ENCODE results near the gene F11. TPM values are rescaled to one million over a fixed set of nuclear protein-coding genes. Genes with fewer than 3 reads are reported as not detected.

The F11 gene
- total RNA-seq, 2 donors from 2014 or later, result not detected

GRCh38 chr4:186249785-186250754 is 15.9 kb upstream of the F11 start:
- peak overlapping the region; percentile 86 for H3K27ac ChIP-seq (ENCODE audit: low read depth, low read length)
- H3K9me3 Mint-ChIP-seq, result peaks cover 2% of the 10 kb centered on the region
- H3K36me3 ChIP-seq (ENCODE audit: control insufficient read depth, insufficient read depth, low read length), result no peaks in the 10 kb centered on the region
- 0 to 37% methylated on average over 1 to 8 of the region's 8 CpGs for WGBS, 2 experiments (ENCODE audit: insufficient coverage in 1 of 2, insufficient read length in 1 of 2)
- no peak overlapping the region for H3K4me3 Mint-ChIP-seq
- H3K27me3 ChIP-seq (ENCODE audit: control insufficient read depth, insufficient read depth, low read length, poor library complexity, severe bottlenecking), result no peaks in the 10 kb centered on the region
- DNase-seq, result no peak
- no peak overlapping the region for H3K9ac ChIP-seq (ENCODE audit: extremely low read depth, low read length, poor library complexity, severe bottlenecking)
- no peak for TF ChIP-seq CTCF (conservative IDR thresholded peaks at IDR 0.05)
- H3K27me3 Mint-ChIP-seq (ENCODE audit: insufficient read depth), result peaks cover 4% of the 10 kb centered on the region
- peaks cover 51% of the 10 kb centered on the region for H3K36me3 Mint-ChIP-seq (ENCODE audit: low read depth)
- peak overlapping the region; percentile 69 for H3K27ac Mint-ChIP-seq
- H3K4me3 ChIP-seq (ENCODE audit: low read length), result no peak overlapping the region
- H3K9me3 ChIP-seq (ENCODE audit: control insufficient read depth, low read length), result peaks cover 5% of the 10 kb centered on the region
- H3K4me1 Mint-ChIP-seq, result peaks cover 24% of the 10 kb centered on the region
- H3K4me1 ChIP-seq (ENCODE audit: control insufficient read depth, insufficient read depth, low read length), result no peaks in the 10 kb centered on the region

- no peak for DNase-seq
- H3K36me3 Mint-ChIP-seq (ENCODE audit: low read depth), result peaks cover 44% of the 10 kb centered on the region
- H3K4me3 Mint-ChIP-seq, result no peak overlapping the region
- peak overlapping the region; percentile 69 for H3K27ac Mint-ChIP-seq
- Histone ChIP-seq H3K27me3 (ENCODE audit: control insufficient read depth, insufficient read depth, low read length, poor library complexity, severe bottlenecking) (no peaks in the 10 kb centered on the region), H3K9ac (ENCODE audit: extremely low read depth, low read length, poor library complexity, severe bottlenecking) (no peak overlapping the region), H3K36me3 (ENCODE audit: control insufficient read depth, insufficient read depth, low read length) (no peaks in the 10 kb centered on the region), H3K9me3 (ENCODE audit: control insufficient read depth, low read length) (no peaks in the 10 kb centered on the region), H3K4me3 (ENCODE audit: low read length) (no peak overlapping the region), H3K27ac (ENCODE audit: low read depth, low read length) (peak overlapping the region; percentile 86), H3K4me1 (ENCODE audit: control insufficient read depth, insufficient read depth, low read length) (no peaks in the 10 kb centered on the region)
- peaks cover 2% of the 10 kb centered on the region for H3K9me3 Mint-ChIP-seq
- TF ChIP-seq CTCF (conservative IDR thresholded peaks at IDR 0.05), result no peak
- WGBS, 2 experiments (ENCODE audit: insufficient coverage in 1 of 2, insufficient read length in 1 of 2), result 50% methylated on average over 2 of the region's 2 CpGs; no CpG with 5 or more reads in 1 of the 2 experiments
- peaks cover 4% of the 10 kb centered on the region for H3K27me3 Mint-ChIP-seq (ENCODE audit: insufficient read depth)
- H3K4me1 Mint-ChIP-seq, result peaks cover 24% of the 10 kb centered on the region
These were observed 15.2 kb upstream of the F11 start for GRCh38 chr4:186250760-186251159.

- Mint-ChIP-seq H3K4me1 (peaks cover 10% of the 10 kb centered on the region), H3K4me3 (no peak overlapping the region), H3K36me3 (ENCODE audit: low read depth) (peaks cover 47% of the 10 kb centered on the region), H3K27me3 (ENCODE audit: insufficient read depth) (peaks cover 2% of the 10 kb centered on the region), H3K9me3 (no peaks in the 10 kb centered on the region), H3K27ac (peak overlapping the region; percentile 11)
- Histone ChIP-seq H3K9ac (ENCODE audit: extremely low read depth, low read length, poor library complexity, severe bottlenecking) (no peak overlapping the region), H3K9me3 (ENCODE audit: control insufficient read depth, low read length) (no peaks in the 10 kb centered on the region), H3K27ac (ENCODE audit: low read depth, low read length) (no peak overlapping the region), H3K4me3 (ENCODE audit: low read length) (no peak overlapping the region), H3K27me3 (ENCODE audit: control insufficient read depth, insufficient read depth, low read length, poor library complexity, severe bottlenecking) (no peaks in the 10 kb centered on the region), H3K36me3 (ENCODE audit: control insufficient read depth, insufficient read depth, low read length) (no peaks in the 10 kb centered on the region), H3K4me1 (ENCODE audit: control insufficient read depth, insufficient read depth, low read length) (no peaks in the 10 kb centered on the region)
- TF ChIP-seq CTCF (conservative IDR thresholded peaks at IDR 0.05), result no peak
- WGBS, 2 experiments (ENCODE audit: insufficient coverage in 1 of 2, insufficient read length in 1 of 2), result 93 to 100% methylated on average over 1 to 3 of the region's 3 CpGs
- no peak for DNase-seq
These were observed 10.9 kb upstream of the F11 start for GRCh38 chr4:186255122-186255521.

All from endodermal cell (in vitro differentiated cells).